Spleen (tissue), 7 donors: ENCODE measurements around the gene WDR86.

ENCODE experiments used
- CTCF ChIP-seq, 11 experiments: fragments of 200-600 bp in 7 of 11; fragments of 450-650 bp in 4 of 11; sonication (generic) in 4 of 11; IDR thresholded peaks in 8 of 11; conservative IDR thresholded peaks in 3 of 11; 1 replicate in 7 of 11; 2 replicates in 4 of 11; pipeline versions ENCODE4 v1.4.0 to v1.8.0; 2016 to 2021; ENCODE audit warnings: antibody characterized with exemption in 11 of 11, inconsistent platforms in 4 of 11, mild to moderate bottlenecking in 1 of 11
- POLR2A ChIP-seq, 3 donors: fragments of 450-650 bp; IDR thresholded peaks; one replicate each; pipeline ENCODE4 v1.5.1; 2017; ENCODE audit warnings: antibody characterized with exemption in 3 of 3, mild to moderate bottlenecking in 1 of 3
- POLR2AphosphoS5 ChIP-seq, 3 donors: sonication (generic); formaldehyde crosslinking; IDR thresholded peaks; one replicate each; pipeline ENCODE4 v1.5.1; 2017; ENCODE audit warnings: antibody characterized with exemption in 3 of 3
- donor health status: DM: no; HTN: no; CAD: no; lungs with moderate emphysema.
- donor health status: DM: no; HTN: no; CAD: no.
- donor health status: DM: no; HTN: no; CAD: no.

GRCh38 chr7:151457534-151457933, 47.7 kb upstream of the WDR86 start:
- TF ChIP-seq CTCF (IDR thresholded peaks at IDR 0.05 in 8 of 11, conservative IDR thresholded peaks at IDR 0.05 in 3 of 11) (no peak), POLR2A (IDR thresholded peaks at IDR 0.05) (no peak), POLR2AphosphoS5 (IDR thresholded peaks at IDR 0.05) (no peak)
